ENCODE results near the gene ZNF511. TPM values are rescaled to one million over a fixed set of nuclear protein-coding genes. Genes with fewer than 3 reads are reported as not detected.

ZNF511 gene
- total and polyA plus RNA-seq, 3 donors from 2014 or later = 39.6 to 50.5 (median 46.5) TPM

- no peaks in the 10 kb centered on the region for H3K4me1 ChIP-seq
- no peak overlapping the region for H3K27ac ChIP-seq
- H3K4me3 ChIP-seq = no peak overlapping the region
- DNase-seq = no peak
- H3K27me3 ChIP-seq = no peaks in the 10 kb centered on the region
- no peaks in the 10 kb centered on the region for H3K9me3 ChIP-seq
- no peaks in the 10 kb centered on the region for H3K36me3 ChIP-seq (ENCODE audit: low read depth, missing control alignments)
- 92 to 93% methylated on average over 3 to 35 of the region's 35 CpGs for WGBS, 2 donors
- intact Hi-C loops (cut with DNase I; ENCODE audit: low total_unique reads) = no loop called here
- no peak for TF ChIP-seq POLR2A (IDR thresholded peaks at IDR 0.05)
- TF ChIP-seq, protein P1, sequence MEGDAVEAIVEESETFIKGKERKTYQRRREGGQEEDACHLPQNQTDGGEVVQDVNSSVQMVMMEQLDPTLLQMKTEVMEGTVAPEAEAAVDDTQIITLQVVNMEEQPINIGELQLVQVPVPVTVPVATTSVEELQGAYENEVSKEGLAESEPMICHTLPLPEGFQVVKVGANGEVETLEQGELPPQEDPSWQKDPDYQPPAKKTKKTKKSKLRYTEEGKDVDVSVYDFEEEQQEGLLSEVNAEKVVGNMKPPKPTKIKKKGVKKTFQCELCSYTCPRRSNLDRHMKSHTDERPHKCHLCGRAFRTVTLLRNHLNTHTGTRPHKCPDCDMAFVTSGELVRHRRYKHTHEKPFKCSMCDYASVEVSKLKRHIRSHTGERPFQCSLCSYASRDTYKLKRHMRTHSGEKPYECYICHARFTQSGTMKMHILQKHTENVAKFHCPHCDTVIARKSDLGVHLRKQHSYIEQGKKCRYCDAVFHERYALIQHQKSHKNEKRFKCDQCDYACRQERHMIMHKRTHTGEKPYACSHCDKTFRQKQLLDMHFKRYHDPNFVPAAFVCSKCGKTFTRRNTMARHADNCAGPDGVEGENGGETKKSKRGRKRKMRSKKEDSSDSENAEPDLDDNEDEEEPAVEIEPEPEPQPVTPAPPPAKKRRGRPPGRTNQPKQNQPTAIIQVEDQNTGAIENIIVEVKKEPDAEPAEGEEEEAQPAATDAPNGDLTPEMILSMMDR (IDR thresholded peaks at IDR 0.05) = no peak
Measured at GRCh38 chr10:133271521-133272300, 37.0 kb upstream of the ZNF511 start.

- TF ChIP-seq, protein P1 (IDR thresholded peaks at IDR 0.05) = no peak
- no peak for TF ChIP-seq POLR2A (IDR thresholded peaks at IDR 0.05)
- H3K27ac ChIP-seq = no peak overlapping the region
- H3K27me3 ChIP-seq = no peaks in the 10 kb centered on the region
- no peaks in the 10 kb centered on the region for H3K36me3 ChIP-seq (ENCODE audit: low read depth, missing control alignments)
- DNase-seq = no peak
- intact Hi-C loops (cut with DNase I; ENCODE audit: low total_unique reads) = no loop called here
- 70 to 91% methylated on average over 9 to 29 of the region's 29 CpGs for WGBS, 2 donors
- no peak overlapping the region for H3K4me3 ChIP-seq
- no peaks in the 10 kb centered on the region for H3K4me1 ChIP-seq
- H3K9me3 ChIP-seq = no peaks in the 10 kb centered on the region
Measured at GRCh38 chr10:133272301-133272963, 36.3 kb upstream of the ZNF511 start.

GRCh38 chr10:133272964-133273420, 35.7 kb upstream of the ZNF511 start:
- no peaks in the 10 kb centered on the region for H3K9me3 ChIP-seq
- H3K36me3 ChIP-seq (ENCODE audit: low read depth, missing control alignments) = no peaks in the 10 kb centered on the region
- no peak for TF ChIP-seq POLR2A (IDR thresholded peaks at IDR 0.05)
- TF ChIP-seq, protein P1 (IDR thresholded peaks at IDR 0.05) = no peak
- H3K27ac ChIP-seq = no peak overlapping the region
- WGBS, 2 donors = 95 to 100% methylated on average over 6 to 23 of the region's 25 CpGs
- no peaks in the 10 kb centered on the region for H3K4me1 ChIP-seq
- intact Hi-C loops (cut with DNase I; ENCODE audit: low total_unique reads) = no loop called here
- no peak for DNase-seq
- H3K27me3 ChIP-seq = no peaks in the 10 kb centered on the region
- H3K4me3 ChIP-seq = no peak overlapping the region

DNA sequence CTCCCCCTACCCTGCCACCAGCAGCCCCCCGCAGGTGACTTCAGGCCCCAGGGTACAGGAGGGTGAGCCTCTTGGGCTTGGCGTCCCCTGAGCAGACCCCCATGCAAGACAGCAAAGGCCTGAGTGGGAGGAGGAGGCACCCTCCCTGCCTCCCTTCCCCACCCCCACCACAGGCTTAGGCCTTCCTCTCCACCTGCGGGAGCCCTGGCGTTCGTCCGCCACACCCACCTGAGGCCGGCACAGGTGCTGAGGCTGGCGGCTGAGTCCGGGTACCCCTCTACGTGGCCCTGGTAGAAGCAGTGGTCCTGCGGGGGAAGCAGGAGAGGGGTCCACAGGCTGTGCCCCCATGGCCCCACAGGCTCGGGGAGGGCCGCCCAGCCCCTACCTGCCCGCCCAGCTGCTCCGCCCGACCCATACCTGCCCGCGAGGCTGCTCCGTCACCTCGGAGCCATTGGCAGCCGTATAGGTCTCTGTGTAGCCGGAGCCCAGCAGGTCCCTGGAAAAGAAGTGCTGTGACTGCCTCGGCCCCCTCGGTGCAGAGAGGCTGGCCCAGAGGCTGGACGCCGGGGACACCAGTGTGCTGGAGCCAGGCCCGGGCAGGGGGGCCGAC, 35.1 kb upstream of the ZNF511 start:
- no peaks in the 10 kb centered on the region for H3K27me3 ChIP-seq
- no peaks in the 10 kb centered on the region for H3K36me3 ChIP-seq (ENCODE audit: low read depth, missing control alignments)
- WGBS, 2 donors = 91 to 95% methylated on average over 10 to 28 of the region's 28 CpGs
- no peak for DNase-seq
- no peaks in the 10 kb centered on the region for H3K4me1 ChIP-seq
- intact Hi-C loops (cut with DNase I; ENCODE audit: low total_unique reads) = no loop called here
- no peak overlapping the region for H3K27ac ChIP-seq
- no peak for TF ChIP-seq POLR2A (IDR thresholded peaks at IDR 0.05)
- TF ChIP-seq, protein P1 (IDR thresholded peaks at IDR 0.05) = no peak
- no peak overlapping the region for H3K4me3 ChIP-seq
- no peaks in the 10 kb centered on the region for H3K9me3 ChIP-seq
